Naive thymus-derived CD4-positive, alpha-beta T cell (primary cell): ENCODE results near the gene SPRR1B. TPM values are rescaled to one million over a fixed set of nuclear protein-coding genes. Genes with fewer than 3 reads are reported as not detected.

Source experiments
- ATAC-seq: fragments of 150-1000 bp; cut with Tn5 transposase; 2 replicates; pipeline ENCODE4 v1.10.0; 2021; ENCODE audit warnings: mild to moderate bottlenecking, moderate library complexity
- CTCF ChIA-PET: fragments of 350-600 bp; sonication (Branson Sonifier 250); formaldehyde crosslinking; loops from one replicate; lab custom pipeline; 2021; ENCODE audit warnings: antibody characterized with exemption; lab: Charles Lee
- POLR2A ChIA-PET: fragments of 350-600 bp; sonication (Branson Sonifier 250); formaldehyde crosslinking; loops from one replicate; lab custom pipeline; 2021; ENCODE audit warnings: antibody characterized with exemption, inconsistent platforms; lab: Charles Lee
- DNase-seq, 9 donors: peaks; one replicate each; pipeline versions ENCODE4 v3.0.0 to v3.0.0-alpha.2; 2020 to 2022; ENCODE audit warnings: mixed read lengths in 1 of 9
- H3K27ac ChIP-seq: one replicate; pipeline ENCODE4 v1.7.0; 2013; ENCODE audit warnings: mild to moderate bottlenecking, low read depth, low read length, moderate library complexity
- H3K27me3 ChIP-seq, 2 donors: one replicate each; pipeline ENCODE4 v1.7.0; 2013; ENCODE audit warnings: low read length in 2 of 2, mild to moderate bottlenecking in 2 of 2, moderate library complexity in 2 of 2; ENCODE audit not compliant: control insufficient read depth in 2 of 2, insufficient read depth in 2 of 2
- H3K36me3 ChIP-seq, 3 experiments: 1 replicate in 2 of 3; 2 replicates in 1 of 3; pipeline ENCODE4 v1.7.0; 2013; ENCODE audit warnings: low read length in 3 of 3, mild to moderate bottlenecking in 3 of 3, moderate library complexity in 1 of 3; ENCODE audit not compliant: insufficient read depth in 3 of 3, control insufficient read depth in 2 of 3
- H3K4me1 ChIP-seq, 2 donors: one replicate each; pipeline ENCODE4 v1.7.0; 2013; ENCODE audit warnings: low read length in 2 of 2, mild to moderate bottlenecking in 2 of 2, moderate library complexity in 1 of 2; ENCODE audit not compliant: control insufficient read depth in 2 of 2, insufficient read depth in 2 of 2
- H3K4me3 ChIP-seq: 2 replicates; pipeline ENCODE4 v1.7.0; 2013; ENCODE audit warnings: mild to moderate bottlenecking, low read length
- H3K9me3 ChIP-seq, 3 experiments: 1 replicate in 2 of 3; 2 replicates in 1 of 3; pipeline ENCODE4 v1.7.0; 2013; ENCODE audit warnings: low read length in 3 of 3; ENCODE audit not compliant: control insufficient read depth in 2 of 3
- H3K27ac Mint-ChIP-seq, 9 donors: one replicate each; pipeline ENCODE4 v1.8.0; 2020 to 2022; ENCODE audit warnings: mixed read lengths in 9 of 9, mild to moderate bottlenecking in 8 of 9, moderate library complexity in 5 of 9, inconsistent platforms in 2 of 9
- H3K27me3 Mint-ChIP-seq, 5 donors: one replicate each; pipeline ENCODE4 v1.8.0; 2021 to 2022; ENCODE audit warnings: mixed read lengths in 5 of 5, mild to moderate bottlenecking in 1 of 5
- H3K36me3 Mint-ChIP-seq, 5 donors: one replicate each; pipeline ENCODE4 v1.8.0; 2020 to 2022; ENCODE audit warnings: mixed read lengths in 5 of 5, mild to moderate bottlenecking in 3 of 5, inconsistent platforms in 1 of 5
- H3K4me1 Mint-ChIP-seq, 7 donors: one replicate each; pipeline ENCODE4 v1.8.0; 2020 to 2022; ENCODE audit warnings: mixed read lengths in 7 of 7, mild to moderate bottlenecking in 3 of 7, inconsistent platforms in 1 of 7
- H3K4me3 Mint-ChIP-seq, 10 donors: one replicate each; pipeline ENCODE4 v1.8.0; 2020 to 2022; ENCODE audit warnings: mild to moderate bottlenecking in 10 of 10, mixed read lengths in 10 of 10, moderate library complexity in 6 of 10, inconsistent platforms in 2 of 10
- H3K9me3 Mint-ChIP-seq, 11 donors: one replicate each; pipeline ENCODE4 v1.8.0; 2020 to 2022; ENCODE audit warnings: mixed read lengths in 11 of 11, mild to moderate bottlenecking in 4 of 11, inconsistent platforms in 1 of 11, moderate library complexity in 1 of 11
- intact Hi-C, 2 donors: fragments of 100-400 bp; cut with micrococcal nuclease; formaldehyde crosslinking; loops; one replicate each; pipeline ENCODE4 v1.15.1; 2023
- polyA plus RNA-seq, 2 donors: library from polyadenylated mRNA; unstranded; fragments of 300-500 nt; fragmentation: Illumina TruSeq; gene quantifications; one replicate each; pipeline ENCODE4 v1.2.3, GENCODE V29; 2021
- total RNA-seq, 6 experiments: library from RNA in 5 of 6; stranded (reverse) in 5 of 6; gene quantifications; 1 replicate in 5 of 6; 2 replicates in 1 of 6; pipeline ENCODE4 v1.2.3 and lab custom pipeline; 2021 to 2026

The SPRR1B gene, protein sequence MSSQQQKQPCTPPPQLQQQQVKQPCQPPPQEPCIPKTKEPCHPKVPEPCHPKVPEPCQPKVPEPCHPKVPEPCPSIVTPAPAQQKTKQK
- total RNA-seq: not detected
- polyA plus RNA-seq: not detected
- not detected for total RNA-seq (lab: John Stamatoyannopoulos, UW)

DNA sequence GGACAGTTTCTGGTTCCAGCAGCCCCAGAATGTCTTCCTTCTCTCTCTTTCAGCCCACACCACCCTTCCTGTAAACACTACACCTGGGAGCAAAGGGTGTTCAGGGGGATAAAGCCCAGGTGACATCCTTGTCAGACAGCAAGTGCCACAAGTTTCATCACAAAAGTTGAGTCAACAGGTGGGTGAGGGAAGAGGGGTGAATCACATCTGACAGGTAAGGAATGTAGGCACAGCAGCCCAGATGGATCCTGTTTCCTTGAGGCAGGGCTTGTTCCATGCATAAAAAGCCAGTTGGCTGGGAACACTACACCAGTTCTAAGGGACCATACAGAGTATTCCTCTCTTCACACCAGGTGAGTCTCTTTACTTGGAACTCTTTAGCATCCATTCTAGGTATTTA, at the start of gene SPRR1B:
TSS of gene SPRR1B (plus strand) at position 309 of the 400 bp plus-strand sequence. CDS start 1,143 bp downstream, outside the sequence.
- H3K4me3 Mint-ChIP-seq: no peak within 1 kb of the TSS
- intact Hi-C loops: no loop called here
- H3K9me3 Mint-ChIP-seq: peaks cover 0 to 7% (median 0%) of the 10 kb centered on the region in 11 donors
- no peak within 1 kb of the TSS for H3K27ac Mint-ChIP-seq
- no peaks in the 10 kb centered on the region for H3K4me1 ChIP-seq
- H3K27me3 ChIP-seq: no peaks in the 10 kb centered on the region
- H3K36me3 Mint-ChIP-seq: no peaks in the 10 kb centered on the region
- H3K36me3 ChIP-seq: no peaks in the 10 kb centered on the region
- no peak within 1 kb of the TSS for H3K27ac ChIP-seq
- H3K4me1 Mint-ChIP-seq: no peaks in the 10 kb centered on the region
- CTCF ChIA-PET: no interaction called here
- H3K27me3 Mint-ChIP-seq: peaks cover 5 to 32% (median 22%) of the 10 kb centered on the region in 5 donors
- no peaks in the 10 kb centered on the region for H3K9me3 ChIP-seq
- POLR2A ChIA-PET: no interaction called here
- DNase-seq (no peak), ATAC-seq (no peak)
- H3K4me3 ChIP-seq: no peak within 1 kb of the TSS

DNA sequence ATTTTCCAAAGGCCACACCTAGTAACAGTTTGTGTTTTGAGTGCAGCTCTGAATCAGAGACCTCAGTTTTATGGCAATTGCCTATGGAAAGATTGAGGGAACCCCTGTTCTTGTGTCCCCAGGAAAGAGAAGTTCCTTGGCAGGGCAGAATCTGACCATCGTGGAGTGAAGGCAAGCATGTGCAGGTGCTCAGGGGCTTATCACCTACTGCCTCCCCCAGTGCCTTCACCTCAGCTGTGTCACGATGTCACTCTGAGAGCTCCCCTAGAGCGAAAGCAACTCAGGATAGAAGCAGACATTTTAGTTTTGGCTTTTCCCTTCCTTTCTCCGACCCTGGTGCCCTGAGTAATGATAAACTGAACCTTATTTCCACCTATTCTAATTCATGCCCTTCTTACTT, 48.9 kb upstream of the SPRR1B start:
- Mint-ChIP-seq H3K36me3 (peaks cover 0 to 5% (median 0%) of the 10 kb centered on the region in 5 donors), H3K4me3 (no peak overlapping the region), H3K4me1 (no peaks in the 10 kb centered on the region), H3K27ac (no peak overlapping the region), H3K9me3 (peaks cover 0 to 5% (median 0%) of the 10 kb centered on the region in 11 donors), H3K27me3 (peaks cover 3 to 53% (median 43%) of the 10 kb centered on the region in 5 donors)
- ChIA-PET POLR2A (no interaction called here), CTCF (no interaction called here)
- no peaks in the 10 kb centered on the region for H3K36me3 ChIP-seq
- no peaks in the 10 kb centered on the region for H3K27me3 ChIP-seq
- intact Hi-C loops: no loop called here
- no peaks in the 10 kb centered on the region for H3K9me3 ChIP-seq
- ATAC-seq (no peak), DNase-seq (no peak)
- no peak overlapping the region for H3K27ac ChIP-seq
- H3K4me3 ChIP-seq: no peak overlapping the region
- H3K4me1 ChIP-seq: no peaks in the 10 kb centered on the region

DNA sequence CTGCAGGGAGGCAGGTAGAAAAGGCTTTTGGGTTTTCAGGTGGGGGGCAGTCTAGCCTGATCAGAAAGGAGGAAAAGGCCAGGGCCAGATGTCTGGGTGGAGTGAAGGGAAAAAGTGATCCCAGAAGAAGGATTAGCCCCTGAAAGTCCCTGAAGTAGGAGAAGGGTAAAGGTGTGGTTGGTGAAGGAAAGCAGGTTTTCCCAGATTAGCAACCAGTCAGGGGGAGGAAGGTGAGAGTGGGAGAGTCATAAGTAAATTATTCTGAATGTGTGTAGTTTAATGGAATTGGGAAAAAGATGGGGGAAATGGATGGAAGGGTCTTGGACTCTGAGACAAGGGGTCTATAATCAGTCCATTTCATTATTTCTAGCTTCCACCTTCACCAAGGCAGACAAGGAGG, 47.8 kb upstream of the SPRR1B start:
- intact Hi-C loops: no loop called here
- Mint-ChIP-seq H3K27ac (no peak overlapping the region), H3K27me3 (peaks cover 12 to 65% (median 48%) of the 10 kb centered on the region in 5 donors), H3K4me1 (no peaks in the 10 kb centered on the region), H3K9me3 (peaks cover 0 to 9% (median 0%) of the 10 kb centered on the region in 11 donors), H3K4me3 (no peak overlapping the region), H3K36me3 (peaks cover 0 to 5% (median 0%) of the 10 kb centered on the region in 5 donors)
- Histone ChIP-seq H3K4me3 (no peak overlapping the region), H3K36me3 (no peaks in the 10 kb centered on the region), H3K4me1 (no peaks in the 10 kb centered on the region), H3K27me3 (no peaks in the 10 kb centered on the region), H3K9me3 (no peaks in the 10 kb centered on the region), H3K27ac (no peak overlapping the region)
- ATAC-seq (no peak), DNase-seq (no peak)
- POLR2A ChIA-PET: no interaction called here
- CTCF ChIA-PET: no interaction called here

DNA sequence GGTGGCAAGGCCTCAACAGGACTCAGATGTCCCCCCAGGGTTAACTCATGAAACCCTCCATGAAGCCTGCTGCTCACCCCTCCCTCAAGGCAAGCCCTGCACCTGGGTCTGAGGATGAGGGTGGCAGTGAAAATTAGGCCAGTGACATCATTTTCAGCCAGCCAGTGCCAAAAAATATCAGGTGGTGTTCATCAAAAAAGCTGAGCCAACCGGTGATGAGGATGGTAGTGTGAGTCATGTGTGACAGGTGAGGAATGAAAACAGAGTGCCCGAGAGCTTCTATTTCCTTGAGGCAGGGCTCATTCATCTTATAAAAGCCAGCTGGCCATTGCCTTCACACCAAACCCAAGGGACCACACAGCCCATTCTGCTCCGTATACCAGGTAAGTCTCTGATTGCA, 47.3 kb upstream of the SPRR1B start, which contains the start of gene SPRR1A:
TSS of gene SPRR1A (plus strand) at position 339 of the 400 bp plus-strand sequence. CDS start 1,150 bp downstream, outside the sequence.
- POLR2A ChIA-PET: no interaction called here
- Mint-ChIP-seq H3K36me3 (peaks cover 0 to 5% (median 0%) of the 10 kb centered on the region in 5 donors), H3K4me3 (no peak within 1 kb of the TSS), H3K9me3 (peaks cover 0 to 9% (median 0%) of the 10 kb centered on the region in 11 donors), H3K27ac (no peak within 1 kb of the TSS), H3K4me1 (no peaks in the 10 kb centered on the region), H3K27me3 (peaks cover 12 to 70% (median 52%) of the 10 kb centered on the region in 5 donors)
- CTCF ChIA-PET: no interaction called here
- intact Hi-C loops: no loop called here
- Histone ChIP-seq H3K4me3 (no peak within 1 kb of the TSS), H3K9me3 (no peaks in the 10 kb centered on the region), H3K27me3 (no peaks in the 10 kb centered on the region), H3K4me1 (no peaks in the 10 kb centered on the region), H3K27ac (no peak within 1 kb of the TSS), H3K36me3 (no peaks in the 10 kb centered on the region)
- no peak for ATAC-seq
- DNase-seq: no peak

DNA sequence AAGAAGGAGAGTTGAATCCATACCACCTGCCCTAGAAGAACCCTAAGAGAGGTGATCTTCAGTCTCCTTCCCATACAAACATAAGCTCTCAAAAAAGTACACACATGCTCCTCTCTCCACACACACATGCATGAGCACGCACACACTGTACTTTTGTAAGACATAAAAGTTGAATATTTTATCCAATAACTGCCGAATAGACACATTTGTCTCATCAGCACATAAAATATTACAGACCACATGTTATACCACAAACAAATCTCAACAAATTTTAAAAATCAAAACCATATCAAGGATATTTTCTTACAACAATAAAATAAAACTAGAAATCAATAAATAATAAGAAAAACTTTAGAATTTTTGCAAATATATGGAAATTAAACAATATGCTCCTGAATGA, 44.4 kb upstream of the SPRR1B start:
- H3K27ac ChIP-seq: no peak overlapping the region
- DNase-seq (no peak), ATAC-seq (no peak)
- ChIA-PET CTCF (no interaction called here), POLR2A (no interaction called here)
- no peaks in the 10 kb centered on the region for H3K4me1 Mint-ChIP-seq
- H3K4me1 ChIP-seq: no peaks in the 10 kb centered on the region
- no peaks in the 10 kb centered on the region for H3K9me3 ChIP-seq
- no peaks in the 10 kb centered on the region for H3K36me3 Mint-ChIP-seq
- no peaks in the 10 kb centered on the region for H3K36me3 ChIP-seq
- H3K4me3 ChIP-seq: no peak overlapping the region
- peaks cover 0 to 9% (median 0%) of the 10 kb centered on the region in 11 donors for H3K9me3 Mint-ChIP-seq
- H3K27me3 ChIP-seq: no peaks in the 10 kb centered on the region
- H3K27me3 Mint-ChIP-seq: peaks cover 16 to 54% (median 43%) of the 10 kb centered on the region in 5 donors
- no peak overlapping the region for H3K4me3 Mint-ChIP-seq
- intact Hi-C loops: no loop called here
- no peak overlapping the region for H3K27ac Mint-ChIP-seq

DNA sequence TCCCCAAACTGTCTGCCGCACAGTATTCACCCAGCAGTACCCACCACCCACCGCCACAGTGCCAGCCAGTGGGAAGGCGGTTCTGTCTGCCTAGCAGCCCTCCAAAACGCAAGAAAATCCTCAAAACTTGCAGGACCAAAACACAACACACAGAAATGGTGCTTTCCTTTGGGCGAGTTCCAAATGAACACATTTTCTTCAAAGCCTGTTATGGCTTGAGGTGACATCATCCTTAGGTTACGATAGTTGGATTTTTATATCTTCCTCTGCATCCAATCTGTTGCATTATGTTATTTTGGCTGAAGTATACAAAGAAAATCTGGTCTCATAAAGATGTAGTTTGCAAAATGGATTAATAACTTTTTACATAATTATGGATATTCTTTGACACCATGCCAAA, 37.8 kb upstream of the SPRR1B start:
- intact Hi-C loops: no loop called here
- Histone ChIP-seq H3K9me3 (no peaks in the 10 kb centered on the region), H3K4me1 (no peaks in the 10 kb centered on the region), H3K27ac (no peak overlapping the region), H3K36me3 (no peaks in the 10 kb centered on the region), H3K27me3 (no peaks in the 10 kb centered on the region), H3K4me3 (no peak overlapping the region)
- Mint-ChIP-seq H3K36me3 (no peaks in the 10 kb centered on the region), H3K9me3 (peaks cover 0 to 19% (median 5%) of the 10 kb centered on the region in 11 donors), H3K27me3 (peaks cover 19 to 32% (median 23%) of the 10 kb centered on the region in 5 donors), H3K27ac (no peak overlapping the region), H3K4me1 (no peaks in the 10 kb centered on the region), H3K4me3 (peak overlapping the region in 1 of 10 donors; percentile 4)
- ATAC-seq (no peak), DNase-seq (no peak)
- ChIA-PET CTCF (no interaction called here), POLR2A (no interaction called here)

DNA sequence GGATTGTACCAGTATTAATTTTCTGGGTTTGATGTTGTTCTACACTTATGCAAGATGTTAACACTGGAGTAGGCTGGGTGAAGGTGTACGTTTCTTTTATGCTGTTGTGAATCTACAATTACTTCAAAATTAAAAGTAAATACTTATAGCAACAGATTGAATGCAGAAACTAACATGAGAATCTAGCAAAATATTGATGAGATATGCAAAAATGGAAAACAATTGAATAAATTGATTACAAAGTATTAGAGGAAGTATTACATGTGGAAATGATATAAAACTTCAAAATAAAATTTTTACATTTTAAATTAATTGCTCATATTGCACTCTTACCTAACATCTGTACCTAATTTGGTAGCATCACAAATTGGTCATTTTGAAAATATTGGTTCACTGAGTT, 35.2 kb upstream of the SPRR1B start:
- peaks cover 18 to 31% (median 26%) of the 10 kb centered on the region in 5 donors for H3K27me3 Mint-ChIP-seq
- DNase-seq (no peak), ATAC-seq (no peak)
- POLR2A ChIA-PET: no interaction called here
- H3K36me3 ChIP-seq: no peaks in the 10 kb centered on the region
- H3K27me3 ChIP-seq: no peaks in the 10 kb centered on the region
- no peak overlapping the region for H3K4me3 ChIP-seq
- intact Hi-C loops: no loop called here
- no peak overlapping the region for H3K27ac ChIP-seq
- no peaks in the 10 kb centered on the region for H3K36me3 Mint-ChIP-seq
- H3K9me3 Mint-ChIP-seq: peaks cover 0 to 19% (median 5%) of the 10 kb centered on the region in 11 donors
- CTCF ChIA-PET: no interaction called here
- H3K27ac Mint-ChIP-seq: no peak overlapping the region
- H3K4me3 Mint-ChIP-seq: no peak overlapping the region
- no peaks in the 10 kb centered on the region for H3K9me3 ChIP-seq
- H3K4me1 Mint-ChIP-seq: no peaks in the 10 kb centered on the region
- H3K4me1 ChIP-seq: no peaks in the 10 kb centered on the region
